ENCODE measurements around the gene KIAA0408. TPM values are rescaled to one million over a fixed set of nuclear protein-coding genes. Genes with fewer than 3 reads are reported as not detected.

Gene KIAA0408
- total and polyA plus RNA-seq, 4 donors: 0.07 to 0.28 TPM; not detected in 2

DNA sequence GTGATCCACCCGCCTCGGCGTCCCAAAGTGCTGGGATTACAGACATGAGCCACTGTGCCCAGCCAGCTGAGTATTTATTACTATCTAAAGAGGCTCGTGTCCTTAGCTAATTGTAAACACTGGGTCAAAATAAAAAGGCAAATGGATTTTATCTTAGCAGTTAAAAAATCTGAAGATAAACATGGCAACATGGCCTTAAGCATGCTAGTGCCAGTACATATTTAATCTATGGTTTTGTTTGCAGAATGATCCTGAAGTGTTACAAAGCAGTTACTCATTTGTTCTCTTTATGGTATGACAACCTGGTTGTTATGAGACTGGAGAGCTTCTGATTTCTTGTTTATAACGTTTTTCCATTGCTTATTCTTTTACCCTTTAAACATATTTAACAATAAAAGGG lies 3.9 kb upstream of the KIAA0408 start:
- Histone ChIP-seq H3K27ac (ENCODE audit: low read depth in 1 of 2, low read length in 2 of 2) (no peak overlapping the region), H3K4me1 (ENCODE audit: control insufficient read depth in 4 of 4, insufficient read depth in 4 of 4, low read length in 3 of 4) (peaks cover 0 to 17% (median 10%) of the 10 kb centered on the region in 4 donors), H3K4me3 (ENCODE audit: low read depth in 1 of 3, low read length in 3 of 3) (no peak overlapping the region), H3K27me3 (ENCODE audit: control insufficient read depth in 4 of 4, insufficient read depth in 4 of 4, low read length in 3 of 4) (no peaks in the 10 kb centered on the region), H3K9ac (ENCODE audit: low read depth in 1 of 2, low read length in 2 of 2) (no peak overlapping the region), H3K36me3 (ENCODE audit: control insufficient read depth in 4 of 4, insufficient read depth in 3 of 4, low read depth in 1 of 4, low read length in 3 of 4) (no peaks in the 10 kb centered on the region), H3K9me3 (ENCODE audit: control insufficient read depth in 4 of 4, low read length in 3 of 4) (no peaks in the 10 kb centered on the region)
- DNase-seq (ENCODE audit: low spot score): no peak
- TF ChIP-seq, protein P1, sequence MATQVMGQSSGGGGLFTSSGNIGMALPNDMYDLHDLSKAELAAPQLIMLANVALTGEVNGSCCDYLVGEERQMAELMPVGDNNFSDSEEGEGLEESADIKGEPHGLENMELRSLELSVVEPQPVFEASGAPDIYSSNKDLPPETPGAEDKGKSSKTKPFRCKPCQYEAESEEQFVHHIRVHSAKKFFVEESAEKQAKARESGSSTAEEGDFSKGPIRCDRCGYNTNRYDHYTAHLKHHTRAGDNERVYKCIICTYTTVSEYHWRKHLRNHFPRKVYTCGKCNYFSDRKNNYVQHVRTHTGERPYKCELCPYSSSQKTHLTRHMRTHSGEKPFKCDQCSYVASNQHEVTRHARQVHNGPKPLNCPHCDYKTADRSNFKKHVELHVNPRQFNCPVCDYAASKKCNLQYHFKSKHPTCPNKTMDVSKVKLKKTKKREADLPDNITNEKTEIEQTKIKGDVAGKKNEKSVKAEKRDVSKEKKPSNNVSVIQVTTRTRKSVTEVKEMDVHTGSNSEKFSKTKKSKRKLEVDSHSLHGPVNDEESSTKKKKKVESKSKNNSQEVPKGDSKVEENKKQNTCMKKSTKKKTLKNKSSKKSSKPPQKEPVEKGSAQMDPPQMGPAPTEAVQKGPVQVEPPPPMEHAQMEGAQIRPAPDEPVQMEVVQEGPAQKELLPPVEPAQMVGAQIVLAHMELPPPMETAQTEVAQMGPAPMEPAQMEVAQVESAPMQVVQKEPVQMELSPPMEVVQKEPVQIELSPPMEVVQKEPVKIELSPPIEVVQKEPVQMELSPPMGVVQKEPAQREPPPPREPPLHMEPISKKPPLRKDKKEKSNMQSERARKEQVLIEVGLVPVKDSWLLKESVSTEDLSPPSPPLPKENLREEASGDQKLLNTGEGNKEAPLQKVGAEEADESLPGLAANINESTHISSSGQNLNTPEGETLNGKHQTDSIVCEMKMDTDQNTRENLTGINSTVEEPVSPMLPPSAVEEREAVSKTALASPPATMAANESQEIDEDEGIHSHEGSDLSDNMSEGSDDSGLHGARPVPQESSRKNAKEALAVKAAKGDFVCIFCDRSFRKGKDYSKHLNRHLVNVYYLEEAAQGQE (IDR thresholded peaks at IDR 0.05): no peak
- TF ChIP-seq, protein P2, sequence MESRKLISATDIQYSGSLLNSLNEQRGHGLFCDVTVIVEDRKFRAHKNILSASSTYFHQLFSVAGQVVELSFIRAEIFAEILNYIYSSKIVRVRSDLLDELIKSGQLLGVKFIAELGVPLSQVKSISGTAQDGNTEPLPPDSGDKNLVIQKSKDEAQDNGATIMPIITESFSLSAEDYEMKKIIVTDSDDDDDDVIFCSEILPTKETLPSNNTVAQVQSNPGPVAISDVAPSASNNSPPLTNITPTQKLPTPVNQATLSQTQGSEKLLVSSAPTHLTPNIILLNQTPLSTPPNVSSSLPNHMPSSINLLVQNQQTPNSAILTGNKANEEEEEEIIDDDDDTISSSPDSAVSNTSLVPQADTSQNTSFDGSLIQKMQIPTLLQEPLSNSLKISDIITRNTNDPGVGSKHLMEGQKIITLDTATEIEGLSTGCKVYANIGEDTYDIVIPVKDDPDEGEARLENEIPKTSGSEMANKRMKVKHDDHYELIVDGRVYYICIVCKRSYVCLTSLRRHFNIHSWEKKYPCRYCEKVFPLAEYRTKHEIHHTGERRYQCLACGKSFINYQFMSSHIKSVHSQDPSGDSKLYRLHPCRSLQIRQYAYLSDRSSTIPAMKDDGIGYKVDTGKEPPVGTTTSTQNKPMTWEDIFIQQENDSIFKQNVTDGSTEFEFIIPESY (IDR thresholded peaks at IDR 0.05): no peak
- TF ChIP-seq JUND (IDR thresholded peaks at IDR 0.05): no peak
- TF ChIP-seq, protein P3, sequence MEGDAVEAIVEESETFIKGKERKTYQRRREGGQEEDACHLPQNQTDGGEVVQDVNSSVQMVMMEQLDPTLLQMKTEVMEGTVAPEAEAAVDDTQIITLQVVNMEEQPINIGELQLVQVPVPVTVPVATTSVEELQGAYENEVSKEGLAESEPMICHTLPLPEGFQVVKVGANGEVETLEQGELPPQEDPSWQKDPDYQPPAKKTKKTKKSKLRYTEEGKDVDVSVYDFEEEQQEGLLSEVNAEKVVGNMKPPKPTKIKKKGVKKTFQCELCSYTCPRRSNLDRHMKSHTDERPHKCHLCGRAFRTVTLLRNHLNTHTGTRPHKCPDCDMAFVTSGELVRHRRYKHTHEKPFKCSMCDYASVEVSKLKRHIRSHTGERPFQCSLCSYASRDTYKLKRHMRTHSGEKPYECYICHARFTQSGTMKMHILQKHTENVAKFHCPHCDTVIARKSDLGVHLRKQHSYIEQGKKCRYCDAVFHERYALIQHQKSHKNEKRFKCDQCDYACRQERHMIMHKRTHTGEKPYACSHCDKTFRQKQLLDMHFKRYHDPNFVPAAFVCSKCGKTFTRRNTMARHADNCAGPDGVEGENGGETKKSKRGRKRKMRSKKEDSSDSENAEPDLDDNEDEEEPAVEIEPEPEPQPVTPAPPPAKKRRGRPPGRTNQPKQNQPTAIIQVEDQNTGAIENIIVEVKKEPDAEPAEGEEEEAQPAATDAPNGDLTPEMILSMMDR (IDR thresholded peaks at IDR 0.05; ENCODE audit: low read depth, low read length, missing input control): no peak
- no peak for TF ChIP-seq TAF1 (conservative IDR thresholded peaks at IDR 0.05)
- TF ChIP-seq, protein P4, sequence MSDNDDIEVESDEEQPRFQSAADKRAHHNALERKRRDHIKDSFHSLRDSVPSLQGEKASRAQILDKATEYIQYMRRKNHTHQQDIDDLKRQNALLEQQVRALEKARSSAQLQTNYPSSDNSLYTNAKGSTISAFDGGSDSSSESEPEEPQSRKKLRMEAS (IDR thresholded peaks at IDR 0.05): no peak
- no peak for TF ChIP-seq SP1 (IDR thresholded peaks at IDR 0.05)
- no peak for TF ChIP-seq RAD21 (IDR thresholded peaks at IDR 0.05)
- TF ChIP-seq GABPA (IDR thresholded peaks at IDR 0.05 in 1 of 2, conservative IDR thresholded peaks at IDR 0.05 in 1 of 2): no peak
- no peak for TF ChIP-seq YY1 (IDR thresholded peaks at IDR 0.05)
- TF ChIP-seq HNF4G (IDR thresholded peaks at IDR 0.05): no peak
- TF ChIP-seq, protein P5, sequence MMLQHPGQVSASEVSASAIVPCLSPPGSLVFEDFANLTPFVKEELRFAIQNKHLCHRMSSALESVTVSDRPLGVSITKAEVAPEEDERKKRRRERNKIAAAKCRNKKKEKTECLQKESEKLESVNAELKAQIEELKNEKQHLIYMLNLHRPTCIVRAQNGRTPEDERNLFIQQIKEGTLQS (IDR thresholded peaks at IDR 0.05): no peak
- 66% methylated on average over 5 of the region's 5 CpGs for WGBS

DNA sequence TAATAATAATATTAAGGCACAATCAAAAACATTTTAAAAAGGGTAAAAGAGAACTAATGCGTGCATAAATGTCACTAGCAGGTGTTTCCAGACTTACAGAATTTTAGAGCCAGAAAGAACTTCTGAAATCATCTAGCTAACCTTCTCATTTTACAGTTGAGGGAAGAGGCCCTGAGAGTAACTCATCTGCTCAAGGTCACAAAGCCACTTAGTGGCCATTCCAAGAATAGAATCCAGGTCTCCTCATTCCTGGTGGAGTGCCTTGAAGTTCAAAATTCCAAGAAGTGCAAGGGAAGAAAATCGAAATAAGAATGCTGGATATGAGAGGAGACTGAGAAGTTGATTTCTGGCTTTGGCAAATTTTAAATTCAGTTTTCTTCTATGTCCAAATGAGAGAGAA lies 3.2 kb upstream of the KIAA0408 start:
- H3K27ac ChIP-seq (ENCODE audit: low read depth in 1 of 2, low read length in 2 of 2): no peak overlapping the region
- H3K4me1 ChIP-seq (ENCODE audit: control insufficient read depth in 4 of 4, insufficient read depth in 4 of 4, low read length in 3 of 4): peaks cover 2 to 24% (median 15%) of the 10 kb centered on the region in 4 donors
- H3K9me3 ChIP-seq (ENCODE audit: control insufficient read depth in 4 of 4, low read length in 3 of 4): no peaks in the 10 kb centered on the region
- no peak overlapping the region for H3K4me3 ChIP-seq (ENCODE audit: low read depth in 1 of 3, low read length in 3 of 3)
- H3K27me3 ChIP-seq (ENCODE audit: control insufficient read depth in 4 of 4, insufficient read depth in 4 of 4, low read length in 3 of 4): no peaks in the 10 kb centered on the region
- DNase-seq (ENCODE audit: low spot score): no peak
- WGBS: 90% methylated on average over 2 of the region's 2 CpGs
- no peak overlapping the region for H3K9ac ChIP-seq (ENCODE audit: low read depth in 1 of 2, low read length in 2 of 2)
- no peak for TF ChIP-seq RAD21 (IDR thresholded peaks at IDR 0.05)
- no peaks in the 10 kb centered on the region for H3K36me3 ChIP-seq (ENCODE audit: control insufficient read depth in 4 of 4, insufficient read depth in 3 of 4, low read depth in 1 of 4, low read length in 3 of 4)
